ENCODE data around the gene DDX19B. TPM values are rescaled to one million over a fixed set of nuclear protein-coding genes. Genes with fewer than 3 reads are reported as not detected.
"Not testable (repeated sequence)": the region's sequence is repeated elsewhere in the genome, so short reads cannot be mapped to it uniquely, and the experiment has no call there.

Gene DDX19B
- total and polyA plus RNA-seq, 4 experiments from 2014 or later = 26.9 to 52.7 (median 40.5) TPM

DNA sequence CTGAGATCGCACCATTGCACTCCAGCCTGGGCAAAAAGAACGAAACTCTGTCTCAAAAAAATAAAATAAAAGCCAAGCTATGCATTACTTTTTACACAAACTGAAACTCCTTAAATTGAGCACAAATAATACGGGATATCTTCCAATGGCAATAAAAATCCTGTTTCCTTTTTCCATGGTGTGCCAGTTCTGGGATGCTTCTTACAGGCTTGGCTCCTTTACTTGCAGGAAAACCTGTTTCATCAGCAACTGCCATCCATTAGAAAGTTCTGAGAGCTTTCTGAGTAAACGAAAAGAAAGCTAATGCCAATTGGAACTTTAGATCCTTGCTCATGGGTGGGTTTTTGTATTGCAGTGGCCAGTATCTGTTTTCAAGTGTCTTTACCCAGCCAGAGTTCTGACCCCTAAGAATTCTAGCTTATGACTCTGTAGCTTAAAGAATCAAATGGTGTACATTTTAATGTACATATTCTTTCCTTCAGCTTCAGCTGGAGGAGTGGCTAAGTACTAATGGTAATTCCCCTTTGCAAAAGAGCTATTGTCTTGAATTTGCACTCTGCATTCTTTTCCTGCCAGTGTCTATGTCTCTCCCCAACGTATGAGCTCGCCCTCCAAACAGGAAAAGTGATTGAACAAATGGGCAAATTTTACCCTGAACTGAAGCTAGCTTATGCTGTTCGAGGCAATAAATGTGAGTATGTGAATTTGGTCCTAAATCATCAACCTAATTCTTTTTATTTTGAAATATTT is 26.2 kb downstream of the DDX19B start:
- Mint-ChIP-seq H3K27ac (peak overlapping the region in 1 of 7 donors; percentile 19), H3K27me3 (no peaks in the 10 kb centered on the region), H3K4me1 (no peaks in the 10 kb centered on the region), H3K36me3 (peaks cover 29 to 34% of the 10 kb centered on the region in 2 donors), H3K4me3 (no peak overlapping the region), H3K9me3 (no peaks in the 10 kb centered on the region)
- no peak for DNase-seq
- Histone ChIP-seq H3K4me1 (ENCODE audit: insufficient read depth, low read length) (no peaks in the 10 kb centered on the region), H3K4me3 (ENCODE audit: low read length in 2 of 2) (no peak overlapping the region), H3K27me3 (ENCODE audit: insufficient read depth, low read length) (no peaks in the 10 kb centered on the region), H3K9me3 (ENCODE audit: control insufficient read depth in 1 of 2, low read length in 2 of 2) (no peaks in the 10 kb centered on the region), H3K27ac (ENCODE audit: low read depth, low read length) (no peak overlapping the region), H3K36me3 (ENCODE audit: insufficient read depth, low read length) (peaks cover 30% of the 10 kb centered on the region)
- CTCF ChIA-PET (ENCODE audit: partially characterized antibody) = interaction anchor here (1.2 to 1.5 kb wide), 2 partner anchors 13 to 74 kb away, joined by 4 to 6 read pairs; partner anchors contain the start of gene EXOSC6
- intact Hi-C loops (cut with micrococcal nuclease) = no loop called here
- POLR2A ChIA-PET (ENCODE audit: partially characterized antibody) = interaction anchor here (1.6 kb wide), 1 partner anchor 21 kb away, joined by 5 read pairs; the partner anchor contains the start of gene DDX19A

DNA sequence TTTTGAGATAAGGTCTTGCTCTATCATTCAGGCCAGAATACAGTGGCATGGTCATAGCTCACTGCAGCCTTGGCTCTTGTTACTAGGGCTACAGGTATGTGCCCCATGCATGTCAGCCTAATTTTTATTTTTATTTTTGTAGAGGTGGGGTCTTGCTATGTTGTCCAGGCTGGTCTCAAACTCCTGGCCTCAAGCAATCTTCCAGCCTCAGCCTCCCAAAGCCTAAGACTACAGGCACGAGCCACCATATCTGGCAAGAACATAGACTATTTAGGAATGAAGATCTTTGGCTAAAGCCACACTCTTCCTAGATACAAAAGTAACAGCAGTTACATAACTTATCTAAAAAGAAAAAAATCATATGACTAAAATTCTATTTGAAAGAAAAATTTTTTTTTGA is 32.1 kb downstream of the DDX19B start:
- intact Hi-C loops (cut with micrococcal nuclease) = loop anchor here (1.0 kb wide), 1 partner anchor 322 kb away; no protein-coding TSS in a partner anchor

GRCh38 chr16:70331588-70332358 is 32.8 kb downstream of the DDX19B start:
- Histone ChIP-seq H3K9me3 (ENCODE audit: control insufficient read depth in 1 of 2, low read length in 2 of 2) (no peaks in the 10 kb centered on the region), H3K27me3 (ENCODE audit: insufficient read depth, low read length) (no peaks in the 10 kb centered on the region), H3K36me3 (ENCODE audit: insufficient read depth, low read length) (peaks cover 32% of the 10 kb centered on the region), H3K4me1 (ENCODE audit: insufficient read depth, low read length) (no peaks in the 10 kb centered on the region), H3K27ac (ENCODE audit: low read depth, low read length) (no peak overlapping the region), H3K4me3 (ENCODE audit: low read length in 2 of 2) (no peak overlapping the region)
- H3K9me3 Mint-ChIP-seq = no peaks in the 10 kb centered on the region
- no peak overlapping the region for H3K4me3 Mint-ChIP-seq
- POLR2A ChIA-PET (ENCODE audit: partially characterized antibody) = interaction anchor here (1.7 kb wide), 1 partner anchor 15 kb away, joined by 5 read pairs; the partner anchor contains the start of gene DDX19A
- H3K27me3 Mint-ChIP-seq = no peaks in the 10 kb centered on the region
- no peak for DNase-seq
- CTCF ChIA-PET (ENCODE audit: partially characterized antibody) = interaction anchor here (0.6 to 1.6 kb wide), 7 partner anchors 8 to 321 kb away, joined by 3 to 8 read pairs (median 3); partner anchors contain the start of gene DDX19A
- intact Hi-C loops (cut with micrococcal nuclease) = loop anchor here (1.0 kb wide), 1 partner anchor 322 kb away; no protein-coding TSS in a partner anchor
- no peaks in the 10 kb centered on the region for H3K4me1 Mint-ChIP-seq
- peaks cover 38 to 48% of the 10 kb centered on the region in 2 donors for H3K36me3 Mint-ChIP-seq
- peak overlapping the region in 2 of 7 donors; percentile 23 to 42 for H3K27ac Mint-ChIP-seq

More for the DNA sequence above, 32.1 kb downstream of the DDX19B start:
- no peak for DNase-seq
- Mint-ChIP-seq H3K36me3 (peaks cover 39 to 46% of the 10 kb centered on the region in 2 donors), H3K27ac (no peak overlapping the region), H3K4me1 (no peaks in the 10 kb centered on the region), H3K9me3 (no peaks in the 10 kb centered on the region), H3K4me3 (no peak overlapping the region), H3K27me3 (no peaks in the 10 kb centered on the region)
- POLR2A ChIA-PET (ENCODE audit: partially characterized antibody) = interaction anchor here (1.7 kb wide), 1 partner anchor 16 kb away, joined by 5 read pairs; the partner anchor contains the start of gene DDX19A
- Histone ChIP-seq H3K9me3 (ENCODE audit: control insufficient read depth in 1 of 2, low read length in 2 of 2) (no peaks in the 10 kb centered on the region), H3K4me1 (ENCODE audit: insufficient read depth, low read length) (no peaks in the 10 kb centered on the region), H3K36me3 (ENCODE audit: insufficient read depth, low read length) (peaks cover 32% of the 10 kb centered on the region), H3K4me3 (ENCODE audit: low read length in 2 of 2) (no peak overlapping the region), H3K27ac (ENCODE audit: low read depth, low read length) (no peak overlapping the region), H3K27me3 (ENCODE audit: insufficient read depth, low read length) (no peaks in the 10 kb centered on the region)
- CTCF ChIA-PET (ENCODE audit: partially characterized antibody) = interaction anchor here (0.8 to 1.6 kb wide), 6 partner anchors 9 to 321 kb away, joined by 3 to 8 read pairs (median 3); no protein-coding TSS in a partner anchor

DNA sequence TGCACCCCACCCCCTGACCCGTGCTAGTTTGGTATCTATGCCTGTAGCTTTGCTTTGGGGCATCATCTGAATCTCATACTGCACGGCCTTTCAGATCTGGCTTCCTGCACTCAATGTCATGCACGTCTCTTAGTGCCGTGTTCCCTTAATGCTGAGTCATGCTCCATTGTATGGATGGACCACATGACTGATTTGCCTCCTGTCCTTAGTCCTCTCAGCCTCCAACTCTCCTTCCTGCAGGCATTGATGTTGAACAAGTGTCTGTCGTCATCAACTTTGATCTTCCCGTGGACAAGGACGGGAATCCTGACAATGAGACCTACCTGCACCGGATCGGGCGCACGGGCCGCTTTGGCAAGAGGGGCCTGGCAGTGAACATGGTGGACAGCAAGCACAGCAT is 33.7 kb downstream of the DDX19B start:
- H3K27ac Mint-ChIP-seq, H3K9me3 Mint-ChIP-seq: not testable (repeated sequence)
- CTCF ChIA-PET (ENCODE audit: partially characterized antibody) = interaction anchor here (0.7 kb wide), 1 partner anchor 14 kb away, joined by 3 read pairs; the partner anchor contains the start of gene DDX19A

DNA sequence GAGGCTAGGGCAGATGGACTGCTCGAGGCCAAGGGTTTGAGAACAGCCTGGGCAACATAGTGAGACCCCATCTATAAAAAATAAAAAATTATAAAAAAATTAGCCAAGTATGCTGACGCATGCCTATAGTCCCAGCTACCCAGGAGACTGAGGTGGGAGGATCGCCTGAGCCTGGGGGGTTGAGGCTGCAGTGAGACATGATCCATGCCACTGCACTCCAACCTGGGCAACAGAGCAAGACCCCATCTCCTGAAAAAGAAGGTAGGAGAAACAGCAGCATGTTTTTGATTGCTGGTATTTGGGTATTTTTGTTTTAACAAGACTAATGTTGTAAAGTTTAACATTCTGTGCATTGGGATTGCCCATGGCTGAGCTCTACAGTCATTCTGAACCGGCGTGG is 38.8 kb downstream of the DDX19B start:
- Histone ChIP-seq H3K4me1 (ENCODE audit: insufficient read depth, low read length) (no peaks in the 10 kb centered on the region), H3K27ac (ENCODE audit: low read depth, low read length) (no peak overlapping the region), H3K27me3 (ENCODE audit: insufficient read depth, low read length) (no peaks in the 10 kb centered on the region), H3K4me3 (ENCODE audit: low read length in 2 of 2) (no peak overlapping the region), H3K9me3 (ENCODE audit: control insufficient read depth in 1 of 2, low read length in 2 of 2) (no peaks in the 10 kb centered on the region), H3K36me3 (ENCODE audit: insufficient read depth, low read length) (peaks cover 19% of the 10 kb centered on the region)
- H3K9me3 Mint-ChIP-seq = no peaks in the 10 kb centered on the region
- H3K27me3 Mint-ChIP-seq = no peaks in the 10 kb centered on the region
- no peak overlapping the region for H3K4me3 Mint-ChIP-seq
- no peak for DNase-seq
- ChIA-PET POLR2A (ENCODE audit: partially characterized antibody) (interaction anchor here (0.7 kb wide), 1 partner anchor 9 kb away, joined by 3 read pairs; no protein-coding TSS in a partner anchor), CTCF (ENCODE audit: partially characterized antibody) (interaction anchor here (1.2 kb wide), 1 partner anchor 12 kb away, joined by 4 read pairs; no protein-coding TSS in a partner anchor)
- H3K36me3 Mint-ChIP-seq = peaks cover 20 to 23% of the 10 kb centered on the region in 2 donors
- H3K4me1 Mint-ChIP-seq = peaks cover 0 to 2% (median 0%) of the 10 kb centered on the region in 4 donors
- intact Hi-C loops (cut with micrococcal nuclease) = no loop called here
- H3K27ac Mint-ChIP-seq = no peak overlapping the region

More for the DNA sequence above, 33.7 kb downstream of the DDX19B start:
- H3K4me1 ChIP-seq (ENCODE audit: insufficient read depth, low read length); H3K4me3 Mint-ChIP-seq; H3K4me3 ChIP-seq (ENCODE audit: low read length in 2 of 2); DNase-seq; H3K27me3 ChIP-seq (ENCODE audit: insufficient read depth, low read length); H3K4me1 Mint-ChIP-seq; H3K27ac ChIP-seq (ENCODE audit: low read depth, low read length); POLR2A ChIA-PET (ENCODE audit: partially characterized antibody); H3K27me3 Mint-ChIP-seq; H3K9me3 ChIP-seq (ENCODE audit: control insufficient read depth in 1 of 2, low read length in 2 of 2); intact Hi-C loops (cut with micrococcal nuclease): not testable (repeated sequence)
- peaks cover 38 to 48% of the 10 kb centered on the region in 2 donors for H3K36me3 Mint-ChIP-seq
- peaks cover 32% of the 10 kb centered on the region for H3K36me3 ChIP-seq (ENCODE audit: insufficient read depth, low read length)

DNA sequence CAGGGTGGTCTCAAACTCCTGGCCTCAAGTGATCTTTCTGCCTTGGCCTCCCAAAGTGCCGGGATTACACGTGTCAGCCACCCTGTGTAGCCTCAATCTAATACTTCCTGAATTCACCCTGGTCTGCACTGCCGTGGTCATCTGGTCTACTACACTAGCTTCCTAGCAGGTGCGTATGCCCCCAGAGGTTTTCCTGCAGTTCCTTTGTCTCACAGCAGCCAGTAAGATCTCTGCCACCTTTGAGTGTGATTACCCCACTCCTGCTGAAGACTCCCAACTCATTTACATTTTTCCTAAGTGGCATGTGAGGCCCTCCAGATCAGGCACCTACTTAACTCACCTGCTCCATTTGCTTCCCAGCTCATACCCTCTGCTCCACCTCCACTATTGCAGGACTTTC is 42.6 kb downstream of the DDX19B start:
- ChIA-PET CTCF (ENCODE audit: partially characterized antibody) (no interaction called here), POLR2A (ENCODE audit: partially characterized antibody) (interaction anchor here (1.4 kb wide), 1 partner anchor 43 kb away, joined by 4 read pairs; the partner anchor contains the start of gene DDX19B)
- H3K27ac Mint-ChIP-seq = peak overlapping the region in 4 of 7 donors; percentile 7 to 61 (median 13)
- Histone ChIP-seq H3K4me3 (ENCODE audit: low read length in 2 of 2) (no peak overlapping the region), H3K4me1 (ENCODE audit: insufficient read depth, low read length) (peaks cover 5% of the 10 kb centered on the region), H3K27me3 (ENCODE audit: insufficient read depth, low read length) (no peaks in the 10 kb centered on the region), H3K27ac (ENCODE audit: low read depth, low read length) (no peak overlapping the region), H3K36me3 (ENCODE audit: insufficient read depth, low read length) (no peaks in the 10 kb centered on the region), H3K9me3 (ENCODE audit: control insufficient read depth in 1 of 2, low read length in 2 of 2) (no peaks in the 10 kb centered on the region)
- no peak overlapping the region for H3K4me3 Mint-ChIP-seq
- peaks cover 1 to 11% (median 7%) of the 10 kb centered on the region in 4 donors for H3K4me1 Mint-ChIP-seq
- no peak for DNase-seq
- H3K9me3 Mint-ChIP-seq = peaks cover 0 to 1% (median 0%) of the 10 kb centered on the region in 8 donors
- intact Hi-C loops (cut with micrococcal nuclease) = no loop called here
- H3K36me3 Mint-ChIP-seq = peaks cover 0 to 1% of the 10 kb centered on the region in 2 donors
- no peaks in the 10 kb centered on the region for H3K27me3 Mint-ChIP-seq

All from CD4-positive, alpha-beta memory T cell (primary cell).